HepG2 (cell line): ENCODE data around the gene RSPRY1. TPM values are rescaled to one million over a fixed set of nuclear protein-coding genes. Genes with fewer than 3 reads are reported as not detected.

Experiments used
- RFX5 ChIP-seq: IDR thresholded peaks from 2 replicates; pipeline ENCODE4 v1.6.1; 2011; ENCODE audit warnings: low read depth, low read length, improper control_type of control experiment
- SIN3A ChIP-seq: IDR thresholded peaks from 2 replicates; pipeline ENCODE4 v1.6.1; 2011; ENCODE audit warnings: low read depth, mild to moderate bottlenecking, control low read depth, low read length, borderline replicate concordance
- SRY ChIP-seq: sonication (generic); formaldehyde crosslinking; IDR thresholded peaks from 2 replicates; pipeline ENCODE4 v1.8.0; 2022; ENCODE audit warnings: mild to moderate bottlenecking, missing genetic modification reagents
- YEATS4 ChIP-seq: sonication (generic); formaldehyde crosslinking; IDR thresholded peaks from 2 replicates; pipeline ENCODE4 v1.4.0; 2020; ENCODE audit warnings: missing genetic modification reagents, borderline replicate concordance
- ZNF17 ChIP-seq: sonication (generic); formaldehyde crosslinking; IDR thresholded peaks from 2 replicates; pipeline ENCODE4 v1.5.0; 2020; ENCODE audit warnings: mild to moderate bottlenecking, missing genetic modification reagents
- ZNF33B ChIP-seq: sonication (generic); formaldehyde crosslinking; IDR thresholded peaks from 2 replicates; pipeline ENCODE4 v1.5.1; 2020; ENCODE audit warnings: mild to moderate bottlenecking, missing genetic modification reagents
- ZNF557 ChIP-seq: sonication (generic); formaldehyde crosslinking; IDR thresholded peaks from 2 replicates; pipeline ENCODE4 v1.4.0; 2020; ENCODE audit warnings: missing genetic modification reagents
- polyA plus RNA-seq, 8 experiments: library from polyadenylated mRNA; depleted of rRNA in 3 of 8; stranded (reverse) in 7 of 8; unstranded in 1 of 8; fragments of >200 nt; fragmentation: Illumina TruSeq in 4 of 8; extraction: Trizol in 4 of 8; gene quantifications; 2 replicates each; pipeline versions ENCODE4 v1.2.1 to v1.2.3, GENCODE V29; 2011 to 2016; ENCODE audit warnings: low read depth in 4 of 8, missing spikeins in 1 of 8, mixed read lengths in 1 of 8; ENCODE audit not compliant: insufficient read depth in 1 of 8
- total RNA-seq, 5 experiments: library from RNA; depleted of rRNA; stranded (reverse); fragments of >200 nt; fragmentation: Illumina TruSeq; extraction: Trizol; gene quantifications; 2 replicates each; pipeline ENCODE4 v1.2.3, GENCODE V29; 2016; ENCODE audit warnings: low read depth in 1 of 5
- TF ChIP-seq, protein P1 (sequence below): sonication (generic); formaldehyde crosslinking; IDR thresholded peaks from 2 replicates; pipeline ENCODE4 v1.4.0; 2020; ENCODE audit warnings: mild to moderate bottlenecking, missing genetic modification reagents
- TF ChIP-seq, protein P2 (sequence below): sonication (generic); formaldehyde crosslinking; IDR thresholded peaks from 2 replicates; pipeline ENCODE4 v1.5.1; 2020; ENCODE audit warnings: missing genetic modification reagents, mild to moderate bottlenecking, borderline replicate concordance
- TF ChIP-seq, protein P3 (sequence below): IDR thresholded peaks from 2 replicates; pipeline ENCODE4 v1.6.1; 2016; ENCODE audit warnings: mild to moderate bottlenecking, missing biosample characterization, missing genetic modification reagents
- TF ChIP-seq, protein P4 (sequence below): sonication (generic); formaldehyde crosslinking; IDR thresholded peaks from 2 replicates; pipeline ENCODE4 v1.5.1; 2020; ENCODE audit warnings: missing genetic modification reagents, mild to moderate bottlenecking, borderline replicate concordance
- TF ChIP-seq, protein P5 (sequence below): sonication (generic); formaldehyde crosslinking; IDR thresholded peaks from 2 replicates; pipeline ENCODE4 v1.4.0; 2020; ENCODE audit warnings: mild to moderate bottlenecking, missing genetic modification reagents, borderline replicate concordance
- TF ChIP-seq, protein P6 (sequence below): sonication (generic); formaldehyde crosslinking; IDR thresholded peaks from 2 replicates; pipeline ENCODE4 v1.5.1; 2020; ENCODE audit warnings: mild to moderate bottlenecking, missing genetic modification reagents, moderate library complexity

The RSPRY1 gene
- total and polyA plus RNA-seq, 2 of the 13 experiments (the other 11 are each of a cell fraction or from before 2014, with no cell fraction given), result 53.4 to 61.0 TPM

DNA sequence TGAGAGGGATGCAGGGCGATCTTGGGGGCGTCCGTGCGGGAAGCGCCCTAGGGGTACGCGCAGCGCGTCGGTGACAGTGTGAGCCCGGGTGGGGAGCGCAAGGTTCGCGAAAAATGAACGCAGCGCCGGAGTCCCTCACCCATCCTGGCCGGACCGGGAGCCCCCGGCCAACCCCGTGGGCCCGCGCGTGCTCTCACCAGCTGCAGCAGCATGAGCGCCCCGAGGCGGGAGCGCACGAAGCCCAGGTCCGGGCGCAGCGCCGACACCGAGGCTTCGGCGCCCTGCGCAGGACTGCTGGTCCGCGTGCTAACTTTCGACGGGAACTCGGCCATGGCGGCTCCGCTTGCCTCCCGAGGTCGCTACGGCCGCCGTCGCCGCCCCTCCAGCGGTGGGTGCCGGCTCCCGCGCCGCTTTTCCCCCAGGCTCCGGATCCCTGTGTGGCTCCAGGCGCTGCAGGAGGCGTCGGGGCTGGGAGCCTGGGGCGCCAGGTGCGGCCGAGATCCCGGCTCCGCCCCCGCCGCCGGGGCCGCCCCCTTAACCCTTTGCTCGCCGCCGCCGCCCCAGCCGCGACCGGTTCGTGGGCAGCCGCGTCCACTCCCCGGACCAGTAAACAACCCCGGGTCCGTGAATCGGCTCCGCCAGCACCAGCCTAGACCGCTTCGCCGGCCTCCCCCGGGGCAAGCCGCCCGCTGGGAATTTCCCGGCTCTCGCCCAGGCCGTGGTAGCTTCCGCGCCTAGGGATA is 98.3 kb downstream of the RSPRY1 start, which contains the start of gene PLLP (continued):
- 0 out of 2 replicates have a peak, but pooled peaks have one; percentile 93 for TF ChIP-seq ZNF17 (CRISPR knock-in tag)
- no peak for TF ChIP-seq RFX5
- TF ChIP-seq, protein P1, sequence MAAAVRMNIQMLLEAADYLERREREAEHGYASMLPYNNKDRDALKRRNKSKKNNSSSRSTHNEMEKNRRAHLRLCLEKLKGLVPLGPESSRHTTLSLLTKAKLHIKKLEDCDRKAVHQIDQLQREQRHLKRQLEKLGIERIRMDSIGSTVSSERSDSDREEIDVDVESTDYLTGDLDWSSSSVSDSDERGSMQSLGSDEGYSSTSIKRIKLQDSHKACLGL (CRISPR knock-in tag), result peak; percentile 96
- peak; percentile 40; the same call in 1 of the 2 replicates for TF ChIP-seq ZNF557
- TF ChIP-seq, protein P2, sequence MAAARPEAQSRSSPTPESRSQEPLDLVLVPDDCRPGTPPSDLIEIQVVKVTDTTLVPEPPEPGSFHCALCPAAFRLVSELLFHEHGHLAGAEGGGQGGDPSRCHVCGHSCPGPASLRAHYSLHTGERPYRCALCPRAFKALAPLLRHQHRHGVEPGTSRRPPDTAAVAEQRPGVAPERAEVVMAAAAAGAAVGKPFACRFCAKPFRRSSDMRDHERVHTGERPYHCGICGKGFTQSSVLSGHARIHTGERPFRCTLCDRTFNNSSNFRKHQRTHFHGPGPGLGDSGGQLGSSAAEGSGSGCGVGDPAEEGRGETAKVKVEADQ (CRISPR knock-in tag), result peak; percentile 98
- peak; percentile 85 for TF ChIP-seq YEATS4 (CRISPR knock-in tag)
- TF ChIP-seq ZNF33B (CRISPR knock-in tag), result peak; percentile 99
- peak; percentile 39; the same call in 1 of the 2 replicates for TF ChIP-seq SIN3A
- TF ChIP-seq, protein P3, sequence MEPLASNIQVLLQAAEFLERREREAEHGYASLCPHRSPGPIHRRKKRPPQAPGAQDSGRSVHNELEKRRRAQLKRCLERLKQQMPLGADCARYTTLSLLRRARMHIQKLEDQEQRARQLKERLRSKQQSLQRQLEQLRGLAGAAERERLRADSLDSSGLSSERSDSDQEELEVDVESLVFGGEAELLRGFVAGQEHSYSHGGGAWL (CRISPR knock-in tag), result peak; percentile 98
- TF ChIP-seq, protein P4, sequence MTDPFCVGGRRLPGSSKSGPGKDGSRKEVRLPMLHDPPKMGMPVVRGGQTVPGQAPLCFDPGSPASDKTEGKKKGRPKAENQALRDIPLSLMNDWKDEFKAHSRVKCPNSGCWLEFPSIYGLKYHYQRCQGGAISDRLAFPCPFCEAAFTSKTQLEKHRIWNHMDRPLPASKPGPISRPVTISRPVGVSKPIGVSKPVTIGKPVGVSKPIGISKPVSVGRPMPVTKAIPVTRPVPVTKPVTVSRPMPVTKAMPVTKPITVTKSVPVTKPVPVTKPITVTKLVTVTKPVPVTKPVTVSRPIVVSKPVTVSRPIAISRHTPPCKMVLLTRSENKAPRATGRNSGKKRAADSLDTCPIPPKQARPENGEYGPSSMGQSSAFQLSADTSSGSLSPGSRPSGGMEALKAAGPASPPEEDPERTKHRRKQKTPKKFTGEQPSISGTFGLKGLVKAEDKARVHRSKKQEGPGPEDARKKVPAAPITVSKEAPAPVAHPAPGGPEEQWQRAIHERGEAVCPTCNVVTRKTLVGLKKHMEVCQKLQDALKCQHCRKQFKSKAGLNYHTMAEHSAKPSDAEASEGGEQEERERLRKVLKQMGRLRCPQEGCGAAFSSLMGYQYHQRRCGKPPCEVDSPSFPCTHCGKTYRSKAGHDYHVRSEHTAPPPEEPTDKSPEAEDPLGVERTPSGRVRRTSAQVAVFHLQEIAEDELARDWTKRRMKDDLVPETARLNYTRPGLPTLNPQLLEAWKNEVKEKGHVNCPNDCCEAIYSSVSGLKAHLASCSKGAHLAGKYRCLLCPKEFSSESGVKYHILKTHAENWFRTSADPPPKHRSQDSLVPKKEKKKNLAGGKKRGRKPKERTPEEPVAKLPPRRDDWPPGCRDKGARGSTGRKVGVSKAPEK (CRISPR knock-in tag), result no peak
- TF ChIP-seq, protein P5, sequence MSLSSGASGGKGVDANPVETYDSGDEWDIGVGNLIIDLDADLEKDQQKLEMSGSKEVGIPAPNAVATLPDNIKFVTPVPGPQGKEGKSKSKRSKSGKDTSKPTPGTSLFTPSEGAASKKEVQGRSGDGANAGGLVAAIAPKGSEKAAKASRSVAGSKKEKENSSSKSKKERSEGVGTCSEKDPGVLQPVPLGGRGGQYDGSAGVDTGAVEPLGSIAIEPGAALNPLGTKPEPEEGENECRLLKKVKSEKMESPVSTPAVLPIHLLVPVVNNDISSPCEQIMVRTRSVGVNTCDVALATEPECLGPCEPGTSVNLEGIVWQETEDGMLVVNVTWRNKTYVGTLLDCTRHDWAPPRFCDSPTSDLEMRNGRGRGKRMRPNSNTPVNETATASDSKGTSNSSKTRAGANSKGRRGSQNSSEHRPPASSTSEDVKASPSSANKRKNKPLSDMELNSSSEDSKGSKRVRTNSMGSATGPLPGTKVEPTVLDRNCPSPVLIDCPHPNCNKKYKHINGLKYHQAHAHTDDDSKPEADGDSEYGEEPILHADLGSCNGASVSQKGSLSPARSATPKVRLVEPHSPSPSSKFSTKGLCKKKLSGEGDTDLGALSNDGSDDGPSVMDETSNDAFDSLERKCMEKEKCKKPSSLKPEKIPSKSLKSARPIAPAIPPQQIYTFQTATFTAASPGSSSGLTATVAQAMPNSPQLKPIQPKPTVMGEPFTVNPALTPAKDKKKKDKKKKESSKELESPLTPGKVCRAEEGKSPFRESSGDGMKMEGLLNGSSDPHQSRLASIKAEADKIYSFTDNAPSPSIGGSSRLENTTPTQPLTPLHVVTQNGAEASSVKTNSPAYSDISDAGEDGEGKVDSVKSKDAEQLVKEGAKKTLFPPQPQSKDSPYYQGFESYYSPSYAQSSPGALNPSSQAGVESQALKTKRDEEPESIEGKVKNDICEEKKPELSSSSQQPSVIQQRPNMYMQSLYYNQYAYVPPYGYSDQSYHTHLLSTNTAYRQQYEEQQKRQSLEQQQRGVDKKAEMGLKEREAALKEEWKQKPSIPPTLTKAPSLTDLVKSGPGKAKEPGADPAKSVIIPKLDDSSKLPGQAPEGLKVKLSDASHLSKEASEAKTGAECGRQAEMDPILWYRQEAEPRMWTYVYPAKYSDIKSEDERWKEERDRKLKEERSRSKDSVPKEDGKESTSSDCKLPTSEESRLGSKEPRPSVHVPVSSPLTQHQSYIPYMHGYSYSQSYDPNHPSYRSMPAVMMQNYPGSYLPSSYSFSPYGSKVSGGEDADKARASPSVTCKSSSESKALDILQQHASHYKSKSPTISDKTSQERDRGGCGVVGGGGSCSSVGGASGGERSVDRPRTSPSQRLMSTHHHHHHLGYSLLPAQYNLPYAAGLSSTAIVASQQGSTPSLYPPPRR (CRISPR knock-in tag), result no peak; the same call in 1 of the 2 replicates
- peak; percentile 97 for TF ChIP-seq SRY (CRISPR knock-in tag)
- TF ChIP-seq, protein P6, sequence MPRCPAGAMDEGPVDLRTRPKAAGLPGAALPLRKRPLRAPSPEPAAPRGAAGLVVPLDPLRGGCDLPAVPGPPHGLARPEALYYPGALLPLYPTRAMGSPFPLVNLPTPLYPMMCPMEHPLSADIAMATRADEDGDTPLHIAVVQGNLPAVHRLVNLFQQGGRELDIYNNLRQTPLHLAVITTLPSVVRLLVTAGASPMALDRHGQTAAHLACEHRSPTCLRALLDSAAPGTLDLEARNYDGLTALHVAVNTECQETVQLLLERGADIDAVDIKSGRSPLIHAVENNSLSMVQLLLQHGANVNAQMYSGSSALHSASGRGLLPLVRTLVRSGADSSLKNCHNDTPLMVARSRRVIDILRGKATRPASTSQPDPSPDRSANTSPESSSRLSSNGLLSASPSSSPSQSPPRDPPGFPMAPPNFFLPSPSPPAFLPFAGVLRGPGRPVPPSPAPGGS, result peak; percentile 99
